Fibroblast of lung (primary cell): ENCODE measurements around the gene CYGB.

ENCODE experiments used
- EZH2 ChIP-seq: IDR thresholded peaks from 2 replicates; pipeline ENCODE4 v1.5.1; 2012; ENCODE audit warnings: low read length, control low read depth, mild to moderate bottlenecking; ENCODE audit errors: missing control alignments
- TF ChIP-seq, protein P1 (sequence below), 2 donors: IDR thresholded peaks in 1 of 2; conservative IDR thresholded peaks in 1 of 2; 1 replicate in 1 of 2; 2 replicates in 1 of 2; pipeline ENCODE4 v1.5.1; 2011 to 2012; ENCODE audit warnings: low read length in 2 of 2, control low read depth in 1 of 2, inconsistent platforms in 1 of 2, low read depth in 1 of 2, mild to moderate bottlenecking in 1 of 2

DNA sequence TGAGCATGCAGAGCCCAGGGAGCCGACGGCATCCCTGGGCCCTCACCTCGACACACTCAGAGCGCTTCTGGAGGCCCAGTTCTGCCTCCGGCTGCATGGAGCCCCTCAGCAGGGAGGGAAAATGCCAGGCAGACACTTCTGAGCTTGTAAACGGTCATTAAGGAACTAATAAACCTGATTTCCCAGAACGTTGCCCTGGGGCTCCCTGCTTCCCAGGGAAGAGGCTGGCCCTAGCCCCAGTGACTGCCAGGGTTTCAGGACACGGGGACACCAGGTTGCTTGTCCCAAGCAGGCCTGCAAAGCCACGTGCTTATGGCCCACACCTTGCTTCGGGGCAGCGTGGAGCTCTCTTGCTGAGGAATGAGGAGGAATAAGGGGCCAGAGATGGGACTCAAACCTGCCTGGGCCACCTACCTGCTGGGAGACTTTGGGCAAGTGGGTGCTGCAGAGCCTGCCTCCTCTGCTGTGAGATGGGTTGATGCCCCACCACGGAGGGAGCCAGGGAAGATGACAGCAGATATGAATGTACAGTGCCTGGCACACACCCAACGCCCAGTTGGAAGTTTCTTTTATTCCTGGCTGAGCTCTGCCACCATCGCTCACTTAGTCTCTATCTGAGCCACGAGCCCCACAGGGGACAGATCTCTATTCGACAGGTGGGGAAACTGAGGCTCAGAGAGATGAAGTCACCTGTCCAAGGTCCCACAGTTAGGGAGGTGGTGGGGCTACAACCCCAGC lies 41.7 kb downstream of the CYGB start:
- TF ChIP-seq, protein P1, sequence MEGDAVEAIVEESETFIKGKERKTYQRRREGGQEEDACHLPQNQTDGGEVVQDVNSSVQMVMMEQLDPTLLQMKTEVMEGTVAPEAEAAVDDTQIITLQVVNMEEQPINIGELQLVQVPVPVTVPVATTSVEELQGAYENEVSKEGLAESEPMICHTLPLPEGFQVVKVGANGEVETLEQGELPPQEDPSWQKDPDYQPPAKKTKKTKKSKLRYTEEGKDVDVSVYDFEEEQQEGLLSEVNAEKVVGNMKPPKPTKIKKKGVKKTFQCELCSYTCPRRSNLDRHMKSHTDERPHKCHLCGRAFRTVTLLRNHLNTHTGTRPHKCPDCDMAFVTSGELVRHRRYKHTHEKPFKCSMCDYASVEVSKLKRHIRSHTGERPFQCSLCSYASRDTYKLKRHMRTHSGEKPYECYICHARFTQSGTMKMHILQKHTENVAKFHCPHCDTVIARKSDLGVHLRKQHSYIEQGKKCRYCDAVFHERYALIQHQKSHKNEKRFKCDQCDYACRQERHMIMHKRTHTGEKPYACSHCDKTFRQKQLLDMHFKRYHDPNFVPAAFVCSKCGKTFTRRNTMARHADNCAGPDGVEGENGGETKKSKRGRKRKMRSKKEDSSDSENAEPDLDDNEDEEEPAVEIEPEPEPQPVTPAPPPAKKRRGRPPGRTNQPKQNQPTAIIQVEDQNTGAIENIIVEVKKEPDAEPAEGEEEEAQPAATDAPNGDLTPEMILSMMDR (conservative IDR thresholded peaks at IDR 0.05 in 1 of 2, IDR thresholded peaks at IDR 0.05 in 1 of 2; ENCODE audit: low read depth in 1 of 2, low read length in 2 of 2): no peak
- TF ChIP-seq EZH2: no peak
